Hepatic stellate cell (primary cell): ENCODE measurements around the gene NR6A1.

ENCODE experiments used
- DNase-seq: peaks from one replicate; pipeline ENCODE4 v3.0.0; 2011; ENCODE audit warnings: low spot score

The NR6A1 gene

DNA sequence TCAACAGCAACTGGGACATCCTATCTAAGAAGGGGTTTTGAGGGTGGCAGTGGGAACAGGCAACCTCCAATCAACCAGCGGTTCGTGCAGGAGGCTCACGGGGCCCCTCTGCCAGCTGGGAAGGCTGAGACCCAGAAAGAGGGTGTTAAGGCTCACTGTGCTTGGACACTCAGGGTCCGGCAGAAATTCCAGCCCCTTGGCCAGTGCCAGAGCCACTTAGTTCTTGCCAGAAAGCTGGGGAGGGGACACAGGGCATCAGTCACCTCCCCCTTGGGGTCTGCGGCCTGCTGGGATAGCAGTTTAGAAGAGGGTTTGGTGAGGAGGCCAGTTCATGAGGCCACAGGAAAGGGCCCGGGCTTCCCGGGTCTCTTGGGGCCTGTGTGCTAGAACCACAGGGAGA lies 300.4 kb downstream of the NR6A1 start:
- no peak for DNase-seq

- no peak for DNase-seq
These were observed 300.8 kb downstream of the NR6A1 start for GRCh38 chr9:124470306-124470705.

GRCh38 chr9:124469011-124469832 lies 301.9 kb downstream of the NR6A1 start:
- no peak for DNase-seq

- DNase-seq = no peak
These were observed 302.9 kb downstream of the NR6A1 start for GRCh38 chr9:124468061-124468740.

- no peak for DNase-seq
These were observed 303.6 kb downstream of the NR6A1 start for GRCh38 chr9:124467410-124468060.
